ENCODE data around the gene CCDC9B. TPM values are rescaled to one million over a fixed set of nuclear protein-coding genes. Genes with fewer than 3 reads are reported as not detected.

CCDC9B gene
- total RNA-seq, 1 donor from 2014 or later: 2.1 TPM

- no peak overlapping the region for H3K4me3 Mint-ChIP-seq
- no peak overlapping the region for H3K27ac Mint-ChIP-seq
- H3K27me3 Mint-ChIP-seq: peaks cover 2% of the 10 kb centered on the region
- no peak for TF ChIP-seq CTCF (IDR thresholded peaks at IDR 0.05)
- no peaks in the 10 kb centered on the region for H3K36me3 Mint-ChIP-seq (ENCODE audit: low read depth)
- CTCF ChIA-PET: interaction anchor here (0.6 to 20.0 kb wide), 5 partner anchors 12 to 101 kb away, joined by 3 to 310 read pairs (median 5); partner anchors contain the start of genes CCDC9B and PLCB2
- ATAC-seq (ENCODE audit: low read depth) (no peak), DNase-seq (no peak)
- intact Hi-C loops (cut with micrococcal nuclease): loop anchor here (5.0 kb wide), 2 partner anchors 213 to 283 kb away; partner anchors contain the start of genes BMF and SRP14
- no peaks in the 10 kb centered on the region for H3K9me3 Mint-ChIP-seq
- peaks cover 39% of the 10 kb centered on the region for H3K4me1 Mint-ChIP-seq
- POLR2A ChIA-PET: interaction anchor here (1.4 to 1.5 kb wide), 2 partner anchors 11 to 12 kb away, joined by 3 read pairs; no protein-coding TSS in a partner anchor
Observed at GRCh38 chr15:40320409-40320808, 20.3 kb downstream of the CCDC9B start.

- Mint-ChIP-seq H3K4me1 (peaks cover 29% of the 10 kb centered on the region), H3K9me3 (no peaks in the 10 kb centered on the region), H3K27me3 (peaks cover 6% of the 10 kb centered on the region), H3K4me3 (no peak overlapping the region), H3K36me3 (ENCODE audit: low read depth) (no peaks in the 10 kb centered on the region), H3K27ac (peak overlapping the region; percentile 46)
- no peak for TF ChIP-seq CTCF (IDR thresholded peaks at IDR 0.05)
- intact Hi-C loops (cut with micrococcal nuclease): no loop called here
- POLR2A ChIA-PET: interaction anchor here (2.5 kb wide), 1 partner anchor 10 kb away, joined by 16 read pairs; the partner anchor contains the start of gene PLCB2
- CTCF ChIA-PET: interaction anchor here (0.9 to 20.0 kb wide), 4 partner anchors 9 to 39 kb away, joined by 3 to 310 read pairs (median 32); partner anchors contain the start of genes CCDC9B and PLCB2
- ATAC-seq (ENCODE audit: low read depth) (no peak), DNase-seq (no peak)
Observed at GRCh38 chr15:40317580-40317979, 23.2 kb downstream of the CCDC9B start.

GRCh38 chr15:40316931-40317330 is 23.8 kb downstream of the CCDC9B start:
- no peak overlapping the region for H3K4me3 Mint-ChIP-seq

GRCh38 chr15:40314723-40315276 is 25.9 kb downstream of the CCDC9B start:
- Mint-ChIP-seq H3K9me3 (no peaks in the 10 kb centered on the region), H3K27ac (no peak overlapping the region), H3K36me3 (ENCODE audit: low read depth) (no peaks in the 10 kb centered on the region), H3K4me3 (no peak overlapping the region), H3K27me3 (peaks cover 6% of the 10 kb centered on the region), H3K4me1 (peaks cover 25% of the 10 kb centered on the region)
- no peak for ATAC-seq (ENCODE audit: low read depth)
- POLR2A ChIA-PET: no interaction called here
- TF ChIP-seq CTCF (IDR thresholded peaks at IDR 0.05): no peak
- intact Hi-C loops (cut with micrococcal nuclease): no loop called here
- DNase-seq: no peak
- CTCF ChIA-PET: interaction anchor here (1.1 to 20.0 kb wide), 3 partner anchors 26 to 97 kb away, joined by 3 to 310 read pairs (median 3); partner anchors contain the start of gene CCDC9B

More at GRCh38 chr15:40316931-40317330, 23.8 kb downstream of the CCDC9B start:
- H3K9me3 Mint-ChIP-seq: no peaks in the 10 kb centered on the region
- peaks cover 6% of the 10 kb centered on the region for H3K27me3 Mint-ChIP-seq
- H3K27ac Mint-ChIP-seq: no peak overlapping the region
- POLR2A ChIA-PET: interaction anchor here (2.5 kb wide), 1 partner anchor 9 kb away, joined by 16 read pairs; the partner anchor contains the start of gene PLCB2
- CTCF ChIA-PET: interaction anchor here (0.9 to 20.0 kb wide), 4 partner anchors 9 to 38 kb away, joined by 3 to 310 read pairs (median 32); partner anchors contain the start of genes CCDC9B and PLCB2
- H3K4me1 Mint-ChIP-seq: peaks cover 27% of the 10 kb centered on the region
- ATAC-seq (ENCODE audit: low read depth) (no peak), DNase-seq (no peak)
- H3K36me3 Mint-ChIP-seq (ENCODE audit: low read depth): no peaks in the 10 kb centered on the region
- intact Hi-C loops (cut with micrococcal nuclease): no loop called here
- TF ChIP-seq CTCF (IDR thresholded peaks at IDR 0.05): no peak

Data from activated B cell treated with CpG ODN at 0.5 μM for 24 hours (primary cell).